HCT116 (cell line): Measurements from ENCODE around the gene YIPF1. TPM values are rescaled to one million over a fixed set of nuclear protein-coding genes. Genes with fewer than 3 reads are reported as not detected.

Source experiments
- ATAC-seq: fragments of 200-7000 bp; cut with Tn5 transposase; 2 replicates; pipeline ENCODE4 v1.9.1; 2020; ENCODE audit warnings: mild to moderate bottlenecking, moderate library complexity
- BruUV-seq: library from RNA; stranded (reverse); fragments of 400-500 nt; replicated peaks from 2 replicates; lab custom pipeline; 2021; lab: Mats Ljungman, UMichigan
- CTCF ChIA-PET: fragments of 300-600 bp; sonication (Branson Sonifier 250); formaldehyde crosslinking; loops from one replicate; lab custom pipeline; 2021; ENCODE audit warnings: antibody characterized with exemption; lab: Charles Lee
- POLR2A ChIA-PET: fragments of 300-600, 350-600 bp; sonication (Branson Sonifier 250); formaldehyde crosslinking; loops from one replicate; lab custom pipeline; 2021; ENCODE audit warnings: antibody characterized with exemption; lab: Charles Lee
- RAD21 ChIA-PET, 2 experiments: fragments of 300-600 bp; sonication (Branson Sonifier 250); formaldehyde crosslinking; loops; one replicate each; lab custom pipeline; 2023; ENCODE audit warnings: low total read pairs in 2 of 2; ENCODE audit not compliant: uncharacterized antibody in 2 of 2, unreplicated experiment in 2 of 2, low non-redundant PET in 1 of 2; lab: Charles Lee
- DNase-seq: peaks from one replicate; pipeline ENCODE4 v3.0.0-alpha.2; 2010; ENCODE audit warnings: low read depth, low spot score
- H2AFZ ChIP-seq: fragments of 200-600 bp; shearing (Covaris generic), sonication (generic); 2 replicates; pipeline ENCODE4 v1.6.1; 2017; ENCODE audit warnings: low read depth, mixed run types, mixed read lengths, antibody characterized with exemption, low read length; ENCODE audit not compliant: poor library complexity, severe bottlenecking
- H3K27ac ChIP-seq: 2 replicates; pipeline ENCODE4 v1.5.1; 2012; ENCODE audit warnings: low read depth, low read length
- H3K27me3 ChIP-seq: fragments of 200-600 bp; sonication (generic); 2 replicates; pipeline ENCODE4 v1.6.1; 2016; ENCODE audit warnings: mixed run types, low read length, mixed read lengths; ENCODE audit not compliant: insufficient read depth
- H3K36me3 ChIP-seq, 2 experiments: fragments of 200-500 bp in 1 of 2; fragments of 200-600 bp in 1 of 2; sonication (Bioruptor generic) in 1 of 2; sonication (generic) in 1 of 2; 2 replicates each; pipeline versions ENCODE4 v1.5.1 to v1.6.1; 2014 to 2016; ENCODE audit warnings: low read length in 2 of 2, inconsistent platforms in 1 of 2, mixed read lengths in 1 of 2, mixed run types in 1 of 2; ENCODE audit not compliant: insufficient read depth in 2 of 2, control insufficient read depth in 1 of 2
- H3K4me1 ChIP-seq, 2 experiments: fragments of 200-600 bp in 1 of 2; sonication (generic) in 1 of 2; 2 replicates each; pipeline versions ENCODE4 v1.5.1 to v1.6.1; 2012 to 2017; ENCODE audit warnings: low read length in 2 of 2, inconsistent platforms in 1 of 2, mild to moderate bottlenecking in 1 of 2, mixed read lengths in 1 of 2, mixed run types in 1 of 2, moderate library complexity in 1 of 2; ENCODE audit not compliant: insufficient read depth in 2 of 2, control insufficient read depth in 1 of 2
- H3K4me2 ChIP-seq: fragments of 200-600 bp; sonication (generic); 2 replicates; pipeline ENCODE4 v1.6.1; 2017; ENCODE audit warnings: mixed run types, low read length, mixed read lengths
- H3K4me3 ChIP-seq, 2 experiments: fragments of 200-600 bp in 1 of 2; sonication (generic) in 1 of 2; replicated peaks in 1 of 2; 2 replicates each; pipeline ENCODE4 v1.5.1; 2011 to 2016; ENCODE audit warnings: low read length in 2 of 2, control low read depth in 1 of 2, low read depth in 1 of 2, mild to moderate bottlenecking in 1 of 2, mixed read lengths in 1 of 2, mixed run types in 1 of 2
- H3K79me2 ChIP-seq: fragments of 200-600 bp; sonication (generic); 2 replicates; pipeline ENCODE4 v1.6.1; 2017; ENCODE audit warnings: mild to moderate bottlenecking, mixed run types, low read length, moderate library complexity, mixed read lengths; ENCODE audit not compliant: insufficient read depth
- H3K9ac ChIP-seq: fragments of 200-600 bp; sonication (generic); 2 replicates; pipeline ENCODE4 v1.6.1; 2016; ENCODE audit warnings: low read length, mixed read lengths
- H3K9me2 ChIP-seq: fragments of 200-600 bp; sonication (generic), shearing (Covaris generic); 2 replicates; pipeline ENCODE4 v1.6.1; 2017; ENCODE audit warnings: mixed run types, mild to moderate bottlenecking, moderate library complexity; ENCODE audit not compliant: insufficient read depth
- H3K9me3 ChIP-seq, 2 experiments: fragments of 200-500 bp in 1 of 2; fragments of 200-600 bp in 1 of 2; sonication (Bioruptor generic) in 1 of 2; sonication (generic) in 1 of 2; 2 replicates each; pipeline ENCODE4 v1.6.1; 2014 to 2017; ENCODE audit warnings: low read length in 2 of 2, mixed read lengths in 2 of 2, inconsistent platforms in 1 of 2, low read depth in 1 of 2, mild to moderate bottlenecking in 1 of 2, mixed run types in 1 of 2, moderate library complexity in 1 of 2; ENCODE audit not compliant: control insufficient read depth in 1 of 2, insufficient read depth in 1 of 2
- H4K20me1 ChIP-seq: fragments of 200-600 bp; sonication (generic), shearing (Covaris generic); 2 replicates; pipeline ENCODE4 v1.6.1; 2017; ENCODE audit warnings: mixed run types, mild to moderate bottlenecking, moderate library complexity; ENCODE audit not compliant: insufficient read depth
- ATF3 ChIP-seq: IDR thresholded peaks from 2 replicates; pipeline ENCODE4 v1.6.1; 2012
- CBX3 ChIP-seq: IDR thresholded peaks from 2 replicates; pipeline ENCODE4 v1.6.1; 2012; ENCODE audit warnings: low read depth
- CEBPB ChIP-seq: IDR thresholded peaks from 2 replicates; pipeline ENCODE4 v1.6.1; 2012; ENCODE audit warnings: low read depth
- EGR1 ChIP-seq: IDR thresholded peaks from 2 replicates; pipeline ENCODE4 v1.6.1; 2012; ENCODE audit warnings: low read depth
- ELF1 ChIP-seq: IDR thresholded peaks from 2 replicates; pipeline ENCODE4 v1.6.1; 2012; ENCODE audit warnings: low read depth, borderline replicate concordance
- EZH2 ChIP-seq: fragments of 200-600 bp; sonication (generic); IDR thresholded peaks from 2 replicates; pipeline ENCODE4 v1.6.1; 2017; ENCODE audit warnings: antibody characterized with exemption, mixed run types
- EZH2phosphoT487 ChIP-seq: fragments of 200-600 bp; IDR thresholded peaks from 2 replicates; pipeline ENCODE4 v1.6.1; 2018; ENCODE audit warnings: antibody characterized with exemption, borderline replicate concordance
- FOSL1 ChIP-seq: IDR thresholded peaks from 2 replicates; pipeline ENCODE4 v1.6.1; 2012; ENCODE audit warnings: low read depth
- JUND ChIP-seq: IDR thresholded peaks from 2 replicates; pipeline ENCODE4 v1.6.1; 2012
- MAX ChIP-seq: IDR thresholded peaks from 2 replicates; pipeline ENCODE4 v1.6.1; 2012
- POLR2A ChIP-seq: IDR thresholded peaks from 2 replicates; pipeline ENCODE4 v1.7.0; 2011; ENCODE audit warnings: borderline replicate concordance; ENCODE audit not compliant: insufficient read depth, insufficient read length; ENCODE audit errors: extremely low read depth
- POLR2AphosphoS5 ChIP-seq: IDR thresholded peaks from 2 replicates; pipeline ENCODE4 v1.6.1; 2011; ENCODE audit warnings: mild to moderate bottlenecking, low read depth, low read length, moderate library complexity
- RAD21 ChIP-seq: IDR thresholded peaks from 2 replicates; pipeline ENCODE4 v1.6.1; 2012; ENCODE audit warnings: low read depth, mild to moderate bottlenecking
- REST ChIP-seq: IDR thresholded peaks from 2 replicates; pipeline ENCODE4 v1.6.1; 2012; ENCODE audit warnings: low read depth
- SIN3A ChIP-seq: IDR thresholded peaks from 2 replicates; pipeline ENCODE4 v1.6.1; 2012; ENCODE audit warnings: low read depth
- SP1 ChIP-seq: IDR thresholded peaks from 2 replicates; pipeline ENCODE4 v1.6.1; 2012; ENCODE audit warnings: low read depth
- SRF ChIP-seq: IDR thresholded peaks from 2 replicates; pipeline ENCODE4 v1.6.1; 2012; ENCODE audit warnings: low read depth
- YY1 ChIP-seq: IDR thresholded peaks from 2 replicates; pipeline ENCODE4 v1.6.1; 2011; ENCODE audit warnings: low read length, low read depth, moderate library complexity, mild to moderate bottlenecking; ENCODE audit not compliant: insufficient replicate concordance; ENCODE audit errors: extremely low read depth
- ZFX ChIP-seq: fragments of 450-650 bp; IDR thresholded peaks from 2 replicates; pipeline ENCODE4 v1.6.1; 2017
- ZNF274 ChIP-seq: fragments of 200-500 bp; sonication (Bioruptor generic); IDR thresholded peaks from 2 replicates; pipeline ENCODE4 v1.6.1; 2014; ENCODE audit warnings: mild to moderate bottlenecking, low read depth, low read length, inconsistent platforms
- intact Hi-C: fragments of 100-400 bp; cut with micrococcal nuclease; formaldehyde crosslinking; loops from 2 replicates; pipeline ENCODE4 v1.10.0; 2022
- total RNA-seq: library from RNA; stranded (reverse); gene quantifications from one replicate; pipeline ENCODE4 v1.2.1, GENCODE V29; 2021; ENCODE audit not compliant: unreplicated experiment

The YIPF1 gene
- total RNA-seq, 1 experiment from 2014 or later = 16.4 TPM

GRCh38 chr1:53934170-53934765, 44.7 kb upstream of the YIPF1 start:
- POLR2A ChIA-PET = no interaction called here

GRCh38 chr1:53931523-53931922, 41.9 kb upstream of the YIPF1 start:
- Histone ChIP-seq H3K9me3 (peaks cover 6 to 11% of the 10 kb centered on the region in 2 experiments; a peak in 3 of 4 replicates), H3K36me3 (peaks cover 2 to 24% of the 10 kb centered on the region in 2 experiments; a peak in 1 of 4 replicates), H3K27me3 (no peaks in the 10 kb centered on the region), H2AFZ (no peak overlapping the region), H3K9me2 (no peaks in the 10 kb centered on the region), H3K4me3 (no peak overlapping the region), H3K4me1 (no peaks in the 10 kb centered on the region), H3K9ac (no peak overlapping the region), H4K20me1 (no peaks in the 10 kb centered on the region), H3K79me2 (0 out of 2 replicates have a peak, but pooled peaks cover 3% of the 10 kb centered on the region)
- intact Hi-C loops = no loop called here
- ChIA-PET RAD21 (no interaction called here), POLR2A (interaction anchor here (0.6 kb wide), 1 partner anchor 14 kb away, joined by 3 read pairs; no protein-coding TSS in a partner anchor), CTCF (no interaction called here)
- ATAC-seq (no peak), DNase-seq (no peak)
- BruUV-seq = no TSS peak
- TF ChIP-seq ATF3 (no peak), ZFX (no peak), EZH2 (no peak), CBX3 (no peak), SP1 (no peak), POLR2A (no peak), ELF1 (no peak), RAD21 (no peak), FOSL1 (no peak), SIN3A (no peak), ZNF274 (no peak), CEBPB (no peak), YY1 (no peak), REST (no peak), MAX (no peak), SRF (no peak), JUND (no peak), EZH2phosphoT487 (no peak), POLR2AphosphoS5 (no peak), EGR1 (no peak)
- TF ChIP-seq, all 23 proteins: peak for 0
- H3K27ac ChIP-seq = no peak overlapping the region
- no peak overlapping the region for H3K4me2 ChIP-seq

More at GRCh38 chr1:53934170-53934765, 44.7 kb upstream of the YIPF1 start:
- no peak for ATAC-seq
- peaks cover 9% of the 10 kb centered on the region for H3K79me2 ChIP-seq
- BruUV-seq = no TSS peak
- DNase-seq = no peak
- no peaks in the 10 kb centered on the region for H4K20me1 ChIP-seq
- H3K9me3 ChIP-seq = peaks cover 6 to 11% of the 10 kb centered on the region in 2 experiments; a peak in 3 of 4 replicates
- intact Hi-C loops = no loop called here
- CTCF ChIA-PET = no interaction called here
- H3K4me1 ChIP-seq = no peaks in the 10 kb centered on the region
- no peaks in the 10 kb centered on the region for H3K9me2 ChIP-seq
- no peak overlapping the region for H3K4me3 ChIP-seq
- peak; percentile 73 for TF ChIP-seq CBX3
- TF ChIP-seq ZNF274 = no peak
- TF ChIP-seq, all 23 proteins: peak for 1
- no peaks in the 10 kb centered on the region for H3K27me3 ChIP-seq
- no peak overlapping the region for H3K4me2 ChIP-seq
- H3K27ac ChIP-seq = no peak overlapping the region
- RAD21 ChIA-PET = no interaction called here
- no peak overlapping the region for H3K9ac ChIP-seq
- peaks cover 4 to 16% of the 10 kb centered on the region in 2 experiments; a peak in 2 of 4 replicates for H3K36me3 ChIP-seq
- H2AFZ ChIP-seq = no peak overlapping the region
